Measurements from ENCODE around the gene PLXNA4.

PLXNA4 gene

DNA sequence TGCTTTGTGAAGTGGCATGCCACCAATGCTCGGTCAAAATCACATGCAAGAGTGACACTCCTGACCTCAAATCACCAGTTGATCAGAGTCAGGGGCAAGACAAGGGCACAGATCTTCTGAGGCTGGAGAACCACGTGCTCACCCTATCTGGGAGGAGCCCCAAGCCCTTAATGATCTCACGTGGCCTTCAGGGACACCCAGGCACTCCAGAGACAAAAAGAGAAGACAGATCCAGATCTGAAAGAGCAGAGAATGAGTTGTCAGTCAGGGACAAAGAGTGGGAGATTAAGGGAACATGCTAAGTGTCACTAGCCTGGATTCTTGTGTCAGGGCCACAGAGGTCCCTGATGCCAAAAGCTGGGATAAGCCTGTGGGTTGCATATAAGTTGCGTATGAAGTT is 134.3 kb downstream of the PLXNA4 start:
- no peak for DNase-seq (ENCODE audit: low spot score)
- no peak for FAIRE-seq

DNA sequence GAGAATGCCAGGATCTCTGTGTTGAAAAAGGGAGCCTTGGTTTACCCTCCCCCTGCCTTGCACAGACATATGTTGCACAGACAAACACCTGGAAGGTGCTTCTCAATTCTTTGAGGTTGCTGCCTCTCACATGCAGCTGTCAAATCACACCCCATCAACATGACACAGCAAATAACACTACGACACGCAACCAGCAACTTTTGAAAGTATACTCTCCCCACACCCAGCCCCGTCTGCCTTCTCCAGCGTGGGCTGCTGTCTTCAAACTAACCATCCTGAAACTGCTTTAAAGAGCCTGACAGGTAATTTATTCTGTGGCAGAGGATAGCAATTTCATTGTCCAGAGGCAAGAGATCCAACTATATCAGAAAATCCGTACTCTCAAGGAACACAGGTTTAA is 136.1 kb downstream of the PLXNA4 start:
- no peak for DNase-seq (ENCODE audit: low spot score)
- no peak for FAIRE-seq

DNA sequence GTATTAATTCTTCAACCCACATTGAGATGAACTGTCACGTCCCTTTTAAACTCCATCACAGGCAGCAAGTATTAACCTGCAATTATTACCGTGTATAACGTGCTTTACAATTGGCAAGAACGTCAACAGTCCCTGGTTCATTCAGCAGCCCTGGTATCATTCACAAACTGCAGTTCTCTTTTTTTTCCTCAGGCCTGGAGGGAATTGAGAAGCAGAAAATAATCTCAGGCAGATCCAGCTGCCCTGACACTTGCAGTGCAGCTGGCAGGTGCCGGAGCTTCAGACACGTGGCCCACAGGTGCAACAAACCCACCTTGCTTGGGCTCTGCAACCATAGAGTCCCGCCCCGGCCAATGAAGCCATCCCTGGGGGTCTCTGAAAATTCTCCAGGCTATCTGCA is 137.3 kb downstream of the PLXNA4 start:
- FAIRE-seq (no peak), DNase-seq (ENCODE audit: low spot score) (no peak)

DNA sequence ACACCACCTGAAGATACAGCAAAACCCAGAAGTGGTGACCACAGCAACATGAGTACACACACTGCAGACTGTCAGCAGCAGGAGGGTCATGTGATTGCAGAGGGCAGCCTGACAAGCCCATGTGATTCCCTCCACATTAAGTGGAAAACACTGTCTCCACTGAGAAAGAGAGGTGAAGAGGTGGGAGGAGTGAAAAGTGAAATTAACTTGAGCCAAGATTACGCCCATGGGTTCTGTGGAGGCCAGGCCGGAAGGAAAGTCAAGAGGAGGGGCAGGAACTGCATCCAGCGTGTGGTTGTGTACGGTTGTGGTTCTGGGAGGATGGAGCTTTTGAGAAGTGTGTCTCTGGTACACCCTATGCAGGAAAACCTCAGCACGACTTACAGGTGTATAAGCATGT is 138.5 kb downstream of the PLXNA4 start:
- DNase-seq (ENCODE audit: low spot score) (no peak), FAIRE-seq (no peak)

DNA sequence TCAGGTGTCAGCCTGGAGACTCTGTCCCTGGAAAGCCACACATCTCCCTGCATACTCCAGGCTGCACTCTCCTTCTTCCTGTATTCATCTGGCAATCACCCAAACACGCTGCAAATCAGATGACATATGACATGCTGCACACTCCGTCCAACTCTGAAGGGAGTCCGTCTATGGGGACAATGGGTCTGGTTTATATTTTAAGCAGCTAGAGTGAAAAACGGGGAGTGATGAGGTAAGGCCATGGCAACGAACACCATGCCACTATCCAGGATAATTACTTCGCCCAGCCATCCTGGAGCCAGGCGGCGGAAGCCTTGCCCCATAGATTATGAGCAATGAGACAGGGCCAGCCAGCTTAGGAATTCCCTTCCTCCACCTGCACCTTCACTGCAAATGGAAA is 140.1 kb downstream of the PLXNA4 start:
- FAIRE-seq: no peak
- DNase-seq (ENCODE audit: low spot score): no peak

DNA sequence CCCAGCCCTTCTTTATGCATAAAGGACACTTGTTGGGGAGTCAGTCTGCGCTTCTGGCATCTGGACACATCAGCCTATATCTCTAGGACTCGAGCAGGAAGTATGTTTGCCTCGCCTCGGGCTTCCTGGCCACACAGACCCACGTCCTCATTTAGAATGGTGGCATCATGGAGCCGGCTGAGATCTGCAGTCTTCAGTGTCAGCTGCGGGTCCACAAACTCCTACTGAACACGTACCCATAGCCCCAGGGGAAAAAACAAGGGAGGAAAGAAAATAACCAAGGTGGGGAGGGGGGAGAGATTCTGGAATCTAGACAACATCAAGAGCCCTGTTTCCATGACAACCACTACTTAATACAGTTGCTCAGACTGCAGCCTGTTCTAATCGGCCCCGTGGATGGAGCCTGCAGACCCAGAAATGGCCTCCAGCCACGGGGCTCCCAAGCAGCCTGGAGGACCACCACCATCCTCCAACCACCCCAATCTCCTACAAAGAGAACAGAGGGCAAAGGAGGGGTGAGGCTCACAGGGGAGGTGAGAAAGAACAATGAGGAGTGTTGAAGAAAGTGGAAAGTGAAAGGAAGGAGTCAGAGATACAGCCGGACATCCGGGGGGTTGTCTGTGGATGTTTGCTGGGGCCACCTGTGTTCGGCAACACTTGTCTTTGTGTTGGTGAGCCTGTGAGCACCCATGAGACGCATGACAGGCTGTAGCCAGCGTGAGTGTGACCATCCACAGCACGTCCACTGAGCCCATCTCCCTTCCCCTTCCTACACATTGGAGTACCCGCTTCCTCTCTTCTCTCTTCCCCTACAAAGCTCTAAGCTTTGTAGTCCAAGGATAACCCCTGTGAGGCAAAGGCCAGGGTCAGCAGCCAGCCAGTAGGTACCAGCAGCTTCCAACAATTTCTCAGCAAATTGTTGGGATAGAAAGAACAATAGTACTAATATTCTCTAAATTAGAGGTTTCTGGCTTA is 141.0 kb downstream of the PLXNA4 start:
- FAIRE-seq: no peak
- DNase-seq (ENCODE audit: low spot score): no peak

DNA sequence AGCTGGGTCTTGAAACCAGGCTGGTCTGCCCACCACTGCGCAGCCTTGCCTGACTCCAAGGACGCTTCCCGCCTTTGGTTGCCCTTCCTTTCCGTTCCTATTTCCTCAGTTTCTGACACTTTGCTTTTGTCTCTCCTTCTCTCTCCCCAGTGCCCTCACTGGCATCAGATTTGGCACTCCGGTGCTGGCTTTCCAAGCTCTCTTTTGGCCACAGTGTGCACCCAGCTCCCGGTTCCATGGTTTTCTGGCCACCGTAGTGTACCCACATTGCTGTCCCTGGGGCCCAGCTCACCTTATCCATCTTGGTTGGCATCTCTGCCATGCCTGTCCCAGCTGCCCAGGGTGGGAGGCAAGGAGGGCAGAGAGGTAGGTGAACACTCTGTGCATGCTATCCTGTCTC is 142.2 kb downstream of the PLXNA4 start:
- no peak for FAIRE-seq
- DNase-seq (ENCODE audit: low spot score): no peak

DNA sequence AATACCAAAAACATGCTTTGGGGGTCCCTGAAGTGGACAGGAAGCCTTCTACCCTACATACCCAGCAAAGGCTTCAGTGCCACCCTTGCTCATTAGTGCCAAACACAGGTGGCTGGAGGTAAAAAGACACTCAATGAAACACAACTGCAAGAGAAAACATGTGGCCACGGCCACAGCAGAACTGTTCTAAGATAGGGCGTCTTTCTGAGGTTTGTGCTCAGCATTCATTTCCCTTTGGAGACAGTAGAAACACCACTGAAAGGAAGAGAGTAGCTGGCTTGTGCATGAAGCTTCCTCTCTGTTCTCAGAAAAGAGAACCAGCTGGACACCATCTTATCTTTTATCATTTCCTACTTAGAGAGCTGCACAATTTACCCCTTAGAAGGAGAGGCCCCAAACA is 143.0 kb downstream of the PLXNA4 start:
- no peak for DNase-seq (ENCODE audit: low spot score)
- FAIRE-seq: no peak

DNA sequence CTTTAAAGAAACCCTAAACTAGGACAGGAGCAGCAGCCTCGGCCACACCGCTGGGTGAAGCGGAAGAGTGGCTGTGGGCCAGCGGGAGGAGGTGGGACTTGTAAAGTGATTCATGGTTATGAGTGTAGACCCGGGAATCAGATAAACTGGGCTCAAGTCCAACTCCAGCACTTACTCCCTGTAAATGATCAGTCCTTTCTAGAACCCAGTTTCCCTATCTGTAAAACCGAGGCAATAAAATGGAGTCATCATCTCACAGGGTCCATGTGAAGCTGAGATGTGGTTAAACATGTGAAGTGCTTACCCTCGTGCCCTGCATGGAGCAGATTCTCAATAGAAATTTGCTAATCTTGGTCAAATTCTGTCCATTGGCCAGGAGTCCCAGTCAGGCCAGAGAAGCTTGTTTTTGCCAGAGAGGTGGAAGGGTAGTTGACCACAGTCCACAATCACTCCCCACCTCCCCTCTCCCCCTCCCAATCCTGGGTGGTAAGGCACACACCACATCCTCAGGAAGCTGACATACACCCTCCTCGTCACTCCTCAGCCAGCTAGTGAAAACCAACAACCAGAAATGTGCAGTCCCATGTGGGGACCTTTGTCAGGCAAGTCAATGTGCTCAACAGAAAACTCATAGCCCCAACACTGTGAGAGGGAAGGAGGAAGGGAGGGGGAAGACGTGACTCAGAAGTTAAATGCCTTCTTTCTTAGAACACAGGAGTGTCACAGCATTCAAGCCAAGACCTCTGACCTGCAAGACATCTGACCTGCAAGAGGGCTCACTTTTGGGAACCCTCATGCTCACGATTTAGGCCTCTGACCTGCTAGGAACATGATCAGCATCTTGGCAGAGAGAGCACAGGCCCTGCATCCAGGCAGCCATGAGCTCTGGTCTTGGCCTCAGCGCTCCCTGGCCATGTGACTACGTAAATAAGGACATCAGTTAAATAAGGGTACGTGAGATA is 145.1 kb downstream of the PLXNA4 start:
- DNase-seq (ENCODE audit: low spot score): peak; percentile 92

DNA sequence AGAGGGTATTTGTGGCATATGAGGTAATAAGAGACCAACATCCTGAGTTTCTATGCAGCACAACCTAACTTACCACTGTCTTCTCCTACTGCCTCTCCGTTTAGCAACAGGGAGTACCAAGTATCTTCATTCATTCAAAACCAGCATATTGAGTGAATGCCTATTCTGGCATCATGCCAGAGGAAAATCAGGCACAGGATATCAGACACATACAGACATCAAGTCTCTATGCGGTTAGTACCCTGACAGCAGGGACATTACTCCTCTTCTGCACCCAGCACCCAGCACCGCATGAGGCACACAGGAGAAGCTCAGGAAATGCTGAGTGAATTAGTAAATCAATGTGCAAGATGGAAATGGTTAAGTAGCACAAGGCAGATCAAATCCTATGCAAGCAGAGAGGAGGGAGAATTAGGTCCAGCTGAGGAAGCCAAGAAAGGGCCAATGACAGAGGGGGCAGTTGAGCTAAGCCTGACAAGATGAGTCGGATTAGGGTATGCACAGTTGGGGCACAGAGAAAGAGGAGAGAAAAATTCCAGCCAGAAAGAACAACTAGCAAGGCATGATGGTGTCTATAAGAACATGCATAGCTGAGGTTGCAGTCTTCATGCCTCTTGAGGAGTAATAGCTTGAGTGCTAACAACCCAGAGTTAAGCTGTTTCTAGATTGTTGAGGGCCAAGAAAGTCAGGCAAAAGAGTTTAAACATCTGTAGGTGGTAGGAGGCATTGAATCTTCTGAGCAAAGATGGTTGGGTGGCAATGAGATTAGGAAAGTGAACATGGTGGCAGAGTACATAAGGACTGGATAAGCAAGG is 146.0 kb downstream of the PLXNA4 start:
- no peak for DNase-seq (ENCODE audit: low spot score)
- no peak for FAIRE-seq

More for the DNA sequence above, 145.1 kb downstream of the PLXNA4 start:
- peak; percentile 94 for FAIRE-seq

DNA sequence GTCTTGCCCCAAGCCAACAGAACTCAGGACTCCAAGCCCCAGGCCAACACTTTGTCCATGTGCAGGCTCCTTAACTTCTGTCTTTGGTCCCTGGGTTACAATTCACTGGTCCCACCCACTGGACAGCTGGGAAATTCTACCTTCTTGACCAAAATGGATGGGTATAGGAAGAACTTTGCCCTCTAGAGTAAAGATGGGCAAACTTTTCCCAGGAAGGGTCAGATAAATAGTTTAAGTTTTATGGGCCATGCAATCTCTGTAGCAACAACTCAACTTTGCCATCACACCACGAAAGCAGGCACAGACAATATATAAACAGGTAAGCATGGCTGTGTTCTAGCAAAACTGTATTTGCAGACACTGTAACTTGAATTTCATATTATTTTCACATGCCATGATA is 147.1 kb downstream of the PLXNA4 start:
- FAIRE-seq (no peak), DNase-seq (ENCODE audit: low spot score) (no peak)

DNA sequence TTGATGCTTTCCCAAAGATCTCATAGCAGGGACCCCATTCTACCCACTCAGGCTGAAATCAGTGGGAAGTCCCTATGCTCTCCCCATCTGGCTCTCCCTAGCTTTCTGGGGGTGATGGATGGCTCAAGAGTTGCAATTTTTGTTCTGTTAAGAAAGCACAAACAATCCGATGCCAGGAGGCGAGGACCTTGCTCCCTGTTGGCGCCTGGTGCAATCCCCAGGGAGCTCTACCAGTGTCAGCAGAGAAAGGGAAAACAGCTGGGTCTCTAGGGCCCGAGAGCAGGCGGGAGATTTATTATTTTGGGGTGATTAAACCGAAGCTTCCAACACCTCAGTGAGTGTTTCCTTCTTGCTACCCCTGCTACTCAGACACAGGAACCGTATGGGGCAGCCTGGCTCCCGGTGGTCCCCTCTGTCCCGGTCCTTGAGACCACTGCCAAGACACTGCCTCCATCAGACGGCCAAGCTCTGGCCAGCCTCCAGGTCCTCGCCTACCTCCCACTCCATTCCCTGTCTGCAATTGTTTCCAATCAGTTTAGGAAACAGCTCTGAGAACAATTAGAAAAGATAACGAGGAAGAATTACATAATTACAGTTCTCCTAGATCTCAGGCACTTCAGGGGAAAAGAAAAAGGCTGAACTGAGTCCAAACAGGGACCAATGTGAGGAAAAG is 147.9 kb downstream of the PLXNA4 start:
- DNase-seq (ENCODE audit: low spot score): no peak
- no peak for FAIRE-seq

DNA sequence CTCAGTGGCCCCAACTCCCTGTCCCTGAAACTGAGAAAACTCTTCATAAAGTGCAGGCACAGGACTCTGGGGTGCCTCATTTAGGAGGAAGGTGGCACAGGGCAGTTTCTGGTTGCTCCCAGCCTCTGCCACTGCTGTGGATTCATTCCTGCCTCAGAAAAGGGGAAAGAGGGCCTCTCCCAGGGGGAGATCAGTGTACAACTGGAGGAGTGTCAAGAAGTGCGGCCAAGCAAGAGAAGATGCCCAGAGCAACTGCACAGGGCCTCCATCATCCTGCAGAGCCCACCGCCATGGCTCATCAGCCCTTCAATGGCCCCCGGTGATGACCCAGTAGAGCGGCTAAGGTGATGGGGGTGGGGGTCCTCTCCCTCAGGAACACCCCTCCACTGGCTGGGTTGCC is 150.3 kb downstream of the PLXNA4 start:
- FAIRE-seq (no peak), DNase-seq (ENCODE audit: low spot score) (no peak)

DNA sequence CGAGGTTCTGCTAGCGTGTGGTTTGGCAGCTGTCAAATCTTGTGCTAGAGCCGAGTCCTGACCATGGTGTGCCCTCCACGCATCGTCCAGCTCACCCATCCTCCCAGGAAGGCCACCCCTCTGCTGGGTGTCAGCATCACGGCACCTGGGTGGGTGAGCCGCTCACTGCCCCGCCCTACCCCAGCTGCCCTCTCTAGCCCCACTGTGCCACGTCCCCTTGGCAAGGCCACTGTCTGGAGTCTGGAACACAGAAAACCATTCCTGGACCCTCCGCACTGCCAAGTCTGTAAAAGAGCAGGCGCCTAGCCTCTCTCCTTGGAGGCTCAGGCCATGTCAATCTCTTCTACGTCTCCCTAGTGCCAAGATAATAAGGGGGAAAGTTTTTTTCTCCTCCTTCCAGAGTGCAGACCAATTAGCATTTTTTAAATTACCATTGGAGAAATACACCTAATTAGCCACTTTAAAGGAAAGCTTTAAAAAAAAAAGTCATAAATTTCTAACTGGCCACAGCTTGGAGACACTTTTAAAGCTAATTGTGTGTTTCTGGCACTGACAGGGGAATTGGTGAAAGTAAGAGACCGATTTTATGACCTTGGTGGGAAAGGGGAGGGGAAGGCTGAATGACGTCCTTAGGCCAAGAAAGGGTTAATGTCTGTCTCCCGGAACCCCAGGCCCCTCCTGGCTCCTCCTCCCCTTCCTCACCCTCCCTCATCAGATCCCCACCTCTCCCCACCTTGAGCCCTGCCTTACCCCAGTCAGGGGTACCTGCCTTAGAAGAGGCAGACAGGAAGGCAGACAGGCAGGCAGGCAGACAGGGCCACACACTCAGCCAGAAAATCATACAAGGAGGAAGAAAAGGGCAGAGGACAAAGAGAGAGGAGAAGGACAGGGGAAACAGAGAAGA is 151.2 kb downstream of the PLXNA4 start:
- FAIRE-seq: no peak
- no peak for DNase-seq (ENCODE audit: low spot score)

DNA sequence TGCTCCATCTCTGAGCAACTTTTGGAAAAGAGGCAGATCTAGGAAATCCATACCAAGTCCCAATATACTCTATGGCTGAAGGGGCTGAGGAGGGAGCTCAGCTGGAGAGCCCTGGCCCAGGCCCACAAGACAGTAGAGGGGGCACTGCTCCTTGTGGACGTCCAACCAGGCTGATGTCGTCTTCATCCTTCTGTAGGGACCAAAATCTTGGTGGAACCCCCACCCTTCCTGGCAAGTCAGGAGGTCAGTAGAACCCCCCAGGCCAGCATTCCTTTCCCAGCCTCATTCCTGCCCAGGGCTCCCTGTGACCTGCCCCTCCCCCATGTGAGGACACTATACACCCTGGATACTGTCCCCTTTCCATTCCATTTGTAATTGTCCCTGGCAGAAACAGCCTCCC is 152.0 kb downstream of the PLXNA4 start:
- FAIRE-seq (no peak), DNase-seq (ENCODE audit: low spot score) (no peak)

DNA sequence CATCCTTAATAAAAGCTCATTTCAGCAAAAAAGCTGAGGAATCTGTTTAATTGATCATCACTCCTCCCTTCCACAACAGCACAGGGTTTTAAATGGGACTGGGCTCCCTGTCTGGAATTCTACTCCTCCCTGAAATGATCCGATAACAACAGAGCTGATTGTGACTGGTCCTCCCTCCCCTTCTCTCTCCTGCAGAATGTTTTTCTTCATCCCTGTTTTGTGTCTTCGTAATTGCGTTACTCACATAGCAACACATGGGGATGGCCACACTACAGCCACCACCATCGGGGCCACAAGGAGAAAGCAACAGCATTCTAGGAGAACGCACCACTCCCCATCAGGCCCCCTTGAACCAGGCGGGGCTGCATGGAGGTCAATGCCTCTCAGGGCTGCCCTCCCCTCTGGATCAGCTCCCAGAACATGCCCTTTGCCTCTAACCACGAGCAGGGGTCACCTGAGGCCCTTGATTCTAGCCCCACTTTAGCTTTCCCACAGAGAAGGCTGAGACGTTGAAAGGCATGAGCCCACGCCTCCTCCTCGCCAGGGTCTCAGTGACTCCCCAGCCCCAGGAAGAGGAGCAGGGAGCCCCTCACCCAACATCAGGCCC is 152.6 kb downstream of the PLXNA4 start:
- no peak for DNase-seq (ENCODE audit: low spot score)
- FAIRE-seq: no peak

DNA sequence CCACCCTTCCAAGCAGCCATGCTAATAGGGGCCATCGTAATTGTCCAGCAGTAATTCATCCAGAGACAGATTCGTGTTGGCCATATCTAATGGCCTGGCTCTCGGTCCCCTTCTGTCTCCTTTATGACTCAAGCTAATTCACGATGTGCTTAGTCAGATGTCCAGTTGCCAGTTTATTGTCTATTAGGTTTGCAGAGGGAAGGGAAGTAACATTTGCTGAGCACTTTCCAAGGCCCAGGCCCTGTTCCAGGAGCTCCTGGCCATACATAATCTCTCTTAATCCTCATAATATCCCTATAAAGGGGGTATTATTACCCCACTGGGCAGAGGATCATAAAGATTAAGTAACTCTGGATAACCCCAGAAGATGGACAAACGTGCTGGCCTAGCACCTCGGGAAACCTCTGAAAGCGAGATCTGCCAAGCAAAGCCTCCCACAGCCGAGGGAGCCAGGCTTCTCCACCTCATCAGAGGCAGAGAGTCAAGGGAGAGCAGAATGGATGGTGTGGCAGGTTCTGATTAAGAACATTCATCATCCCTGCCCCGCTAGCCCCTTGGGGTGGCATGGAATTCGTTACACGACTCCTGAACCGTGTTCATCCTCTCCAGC is 153.7 kb downstream of the PLXNA4 start:
- DNase-seq (ENCODE audit: low spot score) (peak; percentile 27), FAIRE-seq (no peak)

DNA sequence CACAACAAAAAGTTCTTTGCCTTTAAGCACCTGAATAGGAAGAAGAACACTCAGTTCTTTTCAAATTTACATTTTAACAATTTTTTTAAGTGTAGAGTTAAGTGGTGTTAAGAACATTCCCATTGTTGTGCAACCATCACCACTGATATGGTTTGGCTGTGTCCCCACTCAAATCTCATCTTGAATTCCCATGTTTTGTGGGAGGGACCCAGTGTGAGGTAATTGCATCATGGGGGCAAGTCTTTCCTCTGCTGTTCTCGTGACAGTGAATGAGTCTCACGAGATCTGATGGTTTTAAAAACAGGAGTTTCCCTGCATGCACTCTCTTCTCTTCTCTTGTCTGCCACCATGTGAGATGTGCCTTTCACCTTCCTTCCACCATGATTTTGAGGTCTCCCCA is 155.7 kb downstream of the PLXNA4 start:
- FAIRE-seq (no peak), DNase-seq (ENCODE audit: low spot score) (no peak)

DNA sequence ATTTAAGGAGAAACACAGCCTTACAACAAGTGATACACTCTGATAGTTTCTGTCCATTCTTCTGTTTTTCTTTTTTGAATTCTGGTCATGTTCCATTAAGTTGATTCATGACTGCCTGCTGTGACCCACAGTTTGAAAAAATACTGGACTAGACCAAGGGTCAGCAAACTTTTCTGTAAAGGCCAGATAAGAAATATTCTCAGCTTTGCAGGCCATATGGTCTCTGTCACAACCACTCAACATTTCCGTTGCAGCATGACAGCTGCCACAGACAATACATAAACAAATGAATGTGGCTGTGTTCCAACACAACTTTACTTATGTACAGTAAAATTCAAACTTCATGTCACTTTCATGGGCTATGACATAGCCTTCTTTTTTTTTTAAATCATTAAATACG is 156.7 kb downstream of the PLXNA4 start:
- no peak for FAIRE-seq
- DNase-seq (ENCODE audit: low spot score): no peak

Measured in RCC 7860 (cell line).